OCI-LY7 (cell line): ENCODE data around the gene PHF12.

ENCODE experiments used
- EZH2phosphoT487 ChIP-seq: fragments of 200-600 bp; sonication (generic); IDR thresholded peaks from 2 replicates; pipeline ENCODE4 v1.6.1; 2018; ENCODE audit warnings: low read depth, borderline replicate concordance, mild to moderate bottlenecking, mixed run types, antibody characterized with exemption, low read length, moderate library complexity, mixed read lengths
- TF ChIP-seq, protein P1 (sequence below): fragments of 200-600 bp; sonication (generic); conservative IDR thresholded peaks from 2 replicates; pipeline ENCODE4 v1.5.1; 2014; ENCODE audit warnings: mild to moderate bottlenecking, antibody characterized with exemption, low read length, moderate library complexity, mixed read lengths

DNA sequence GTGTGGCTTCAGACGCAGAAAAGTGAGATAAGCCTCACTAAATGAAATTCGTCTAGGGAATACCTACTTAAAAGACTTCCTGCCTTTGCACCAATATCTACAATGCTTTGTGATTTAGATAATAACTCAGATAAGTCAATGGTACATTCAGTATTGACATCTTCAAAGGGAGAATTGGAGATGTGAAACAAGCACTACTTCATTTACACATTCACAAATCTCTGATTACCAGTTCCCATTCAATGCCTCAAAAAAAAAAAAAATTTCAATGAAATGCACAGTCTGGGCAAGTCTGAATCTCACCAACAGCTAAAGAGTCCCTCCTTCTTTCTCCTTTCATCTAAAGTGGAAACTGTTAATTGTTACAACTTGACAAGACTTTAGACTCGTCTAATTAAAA, 3.7 kb downstream of the PHF12 start:
- TF ChIP-seq, protein P1, sequence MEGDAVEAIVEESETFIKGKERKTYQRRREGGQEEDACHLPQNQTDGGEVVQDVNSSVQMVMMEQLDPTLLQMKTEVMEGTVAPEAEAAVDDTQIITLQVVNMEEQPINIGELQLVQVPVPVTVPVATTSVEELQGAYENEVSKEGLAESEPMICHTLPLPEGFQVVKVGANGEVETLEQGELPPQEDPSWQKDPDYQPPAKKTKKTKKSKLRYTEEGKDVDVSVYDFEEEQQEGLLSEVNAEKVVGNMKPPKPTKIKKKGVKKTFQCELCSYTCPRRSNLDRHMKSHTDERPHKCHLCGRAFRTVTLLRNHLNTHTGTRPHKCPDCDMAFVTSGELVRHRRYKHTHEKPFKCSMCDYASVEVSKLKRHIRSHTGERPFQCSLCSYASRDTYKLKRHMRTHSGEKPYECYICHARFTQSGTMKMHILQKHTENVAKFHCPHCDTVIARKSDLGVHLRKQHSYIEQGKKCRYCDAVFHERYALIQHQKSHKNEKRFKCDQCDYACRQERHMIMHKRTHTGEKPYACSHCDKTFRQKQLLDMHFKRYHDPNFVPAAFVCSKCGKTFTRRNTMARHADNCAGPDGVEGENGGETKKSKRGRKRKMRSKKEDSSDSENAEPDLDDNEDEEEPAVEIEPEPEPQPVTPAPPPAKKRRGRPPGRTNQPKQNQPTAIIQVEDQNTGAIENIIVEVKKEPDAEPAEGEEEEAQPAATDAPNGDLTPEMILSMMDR, result no peak
- TF ChIP-seq EZH2phosphoT487, result no peak
